H9 (cell line): Measurements from ENCODE around the gene DGCR8. TPM values are rescaled to one million over a fixed set of nuclear protein-coding genes. Genes with fewer than 3 reads are reported as not detected.

Experiments
- DNase-seq: peaks from one replicate; pipeline ENCODE4 v3.0.0-alpha.2; 2017
- H2AFZ ChIP-seq: one replicate; pipeline ENCODE4 v1.6.1; 2013; ENCODE audit warnings: mild to moderate bottlenecking, low read length, control low read depth, moderate library complexity
- H2AK5ac ChIP-seq: 2 replicates; pipeline ENCODE4 v1.6.1; 2013; ENCODE audit warnings: low read length, control low read depth, mixed read lengths; ENCODE audit not compliant: insufficient read length
- H2BK120ac ChIP-seq: one replicate; pipeline ENCODE4 v1.6.1; 2013; ENCODE audit warnings: low read depth, mild to moderate bottlenecking, low read length, control low read depth, inconsistent platforms; ENCODE audit not compliant: poor library complexity, severe bottlenecking
- H2BK12ac ChIP-seq: 2 replicates; pipeline ENCODE4 v1.6.1; 2013; ENCODE audit warnings: low read length, control low read depth, mixed read lengths, low read depth; ENCODE audit not compliant: insufficient read length
- H2BK15ac ChIP-seq: 2 replicates; pipeline ENCODE4 v1.6.1; 2013; ENCODE audit warnings: low read depth, low read length, control low read depth
- H2BK20ac ChIP-seq: one replicate; pipeline ENCODE4 v1.6.1; 2013; ENCODE audit warnings: low read depth, mild to moderate bottlenecking, low read length, control low read depth, inconsistent platforms; ENCODE audit not compliant: poor library complexity, severe bottlenecking
- H2BK5ac ChIP-seq: 2 replicates; pipeline ENCODE4 v1.6.1; 2013; ENCODE audit warnings: low read length, control low read depth, mixed read lengths; ENCODE audit not compliant: insufficient read length
- H3K14ac ChIP-seq: 2 replicates; pipeline ENCODE4 v1.6.1; 2013; ENCODE audit warnings: low read length, control low read depth; ENCODE audit not compliant: insufficient read depth
- H3K18ac ChIP-seq: 2 replicates; pipeline ENCODE4 v1.6.1; 2013; ENCODE audit warnings: low read depth, mild to moderate bottlenecking, mixed read lengths, low read length, control low read depth; ENCODE audit not compliant: insufficient read length
- H3K23ac ChIP-seq: 2 replicates; pipeline ENCODE4 v1.6.1; 2013; ENCODE audit warnings: low read length, control low read depth, mixed read lengths, low read depth; ENCODE audit not compliant: insufficient read length
- H3K23me2 ChIP-seq: 2 replicates; pipeline ENCODE4 v1.6.1; 2013; ENCODE audit warnings: low read depth, mild to moderate bottlenecking, mixed read lengths, low read length, control low read depth; ENCODE audit not compliant: insufficient read length, poor library complexity, severe bottlenecking
- H3K27ac ChIP-seq: 2 replicates; pipeline ENCODE4 v1.5.1; 2013; ENCODE audit warnings: low read length, control low read depth, mixed read lengths, low read depth; ENCODE audit not compliant: insufficient read length
- H3K27me3 ChIP-seq: 2 replicates; pipeline ENCODE4 v1.6.1; 2013; ENCODE audit warnings: low read length, control low read depth, inconsistent platforms; ENCODE audit not compliant: insufficient read depth
- H3K4ac ChIP-seq: 2 replicates; pipeline ENCODE4 v1.6.1; 2013; ENCODE audit warnings: low read depth, mild to moderate bottlenecking, control low read depth, inconsistent platforms, low read length, moderate library complexity
- H3K4me1 ChIP-seq: 2 replicates; pipeline ENCODE4 v1.6.1; 2013; ENCODE audit warnings: low read length, control low read depth, inconsistent platforms; ENCODE audit not compliant: insufficient read depth
- H3K4me2 ChIP-seq: 2 replicates; pipeline ENCODE4 v1.6.1; 2013; ENCODE audit warnings: low read length, control low read depth, mixed read lengths; ENCODE audit not compliant: insufficient read length, insufficient read depth
- H3K56ac ChIP-seq: 2 replicates; pipeline ENCODE4 v1.6.1; 2013; ENCODE audit warnings: low read depth, mild to moderate bottlenecking, mixed read lengths, low read length, control low read depth; ENCODE audit not compliant: insufficient read length
- H3K79me1 ChIP-seq: 2 replicates; pipeline ENCODE4 v1.6.1; 2013; ENCODE audit warnings: low read depth, mild to moderate bottlenecking, moderate library complexity, low read length, control low read depth, inconsistent platforms; ENCODE audit not compliant: insufficient read depth, poor library complexity, severe bottlenecking
- H3K79me2 ChIP-seq: 2 replicates; pipeline ENCODE4 v1.6.1; 2013; ENCODE audit warnings: low read length, control low read depth, inconsistent platforms; ENCODE audit not compliant: insufficient read depth
- H3K9ac ChIP-seq: 2 replicates; pipeline ENCODE4 v1.6.1; 2013; ENCODE audit warnings: low read length, control low read depth, mixed read lengths; ENCODE audit not compliant: insufficient read length; ENCODE audit errors: extremely low read depth
- H3K9me3 ChIP-seq: one replicate; pipeline ENCODE4 v1.6.1; 2013; ENCODE audit warnings: low read depth, low read length, inconsistent platforms; ENCODE audit not compliant: control insufficient read depth
- H3T11ph ChIP-seq: one replicate; pipeline ENCODE4 v1.6.1; 2013; ENCODE audit warnings: mild to moderate bottlenecking, low read length, control low read depth, inconsistent platforms
- H4K20me1 ChIP-seq: one replicate; pipeline ENCODE4 v1.6.1; 2013; ENCODE audit not compliant: control insufficient read depth, insufficient read length, insufficient read depth
- H4K5ac ChIP-seq: 2 replicates; pipeline ENCODE4 v1.6.1; 2013; ENCODE audit warnings: low read depth, mild to moderate bottlenecking, mixed read lengths, low read length, control low read depth; ENCODE audit not compliant: insufficient read length
- H4K8ac ChIP-seq: replicated peaks from 2 replicates; pipeline ENCODE4 v1.6.1; 2013; ENCODE audit warnings: low read length, control low read depth, mixed read lengths, low read depth; ENCODE audit not compliant: insufficient read length
- H4K91ac ChIP-seq: 2 replicates; pipeline ENCODE4 v1.6.1; 2013; ENCODE audit warnings: low read depth, mild to moderate bottlenecking, moderate library complexity, mixed read lengths, low read length, control low read depth; ENCODE audit not compliant: insufficient read length
- H3K27ac Mint-ChIP-seq, 3 experiments: 2 replicates in 2 of 3; 3 replicates in 1 of 3; pipeline ENCODE4 v1.8.0; 2020 to 2021; ENCODE audit warnings: mixed read lengths in 3 of 3, mild to moderate bottlenecking in 1 of 3, moderate library complexity in 1 of 3
- H3K27me3 Mint-ChIP-seq: 2 replicates; pipeline ENCODE4 v1.8.0; 2021; ENCODE audit warnings: low read depth, mild to moderate bottlenecking, moderate library complexity, mixed read lengths
- H3K36me3 Mint-ChIP-seq, 3 experiments: 2 replicates in 2 of 3; 3 replicates in 1 of 3; pipeline ENCODE4 v1.8.0; 2020 to 2021; ENCODE audit warnings: low read depth in 3 of 3, mixed read lengths in 3 of 3; ENCODE audit not compliant: insufficient read depth in 1 of 3
- H3K4me1 Mint-ChIP-seq, 2 experiments: 2 replicates each; pipeline ENCODE4 v1.8.0; 2020; ENCODE audit warnings: mixed read lengths in 2 of 2
- H3K4me3 Mint-ChIP-seq, 2 experiments: 2 replicates in 1 of 2; 3 replicates in 1 of 2; pipeline ENCODE4 v1.8.0; 2020 to 2021; ENCODE audit warnings: mild to moderate bottlenecking in 2 of 2, mixed read lengths in 2 of 2, moderate library complexity in 1 of 2
- H3K9me3 Mint-ChIP-seq, 2 experiments: 2 replicates in 1 of 2; 3 replicates in 1 of 2; pipeline ENCODE4 v1.8.0; 2020; ENCODE audit warnings: mild to moderate bottlenecking in 2 of 2, mixed read lengths in 2 of 2, moderate library complexity in 1 of 2
- CTCF ChIP-seq: fragments of 200-600 bp; sonication (generic); conservative IDR thresholded peaks from 3 replicates; pipeline ENCODE4 v1.8.0; 2021; ENCODE audit warnings: antibody characterized with exemption, mild to moderate bottlenecking
- WGBS: extraction: QIAGEN DNeasy Blood & Tissue Kit; methylation state at CpG from one replicate; pipeline ENCODE4 v1.1.7; 2013; ENCODE audit warnings: missing lambda C conversion rate, low lambda C conversion rate, mixed read lengths; ENCODE audit not compliant: insufficient read length; ENCODE audit errors: extremely low coverage; 5-methylcytosine and 5-hydroxymethylcytosine counted together
- total RNA-seq: library from RNA; stranded (reverse); gene quantifications from 2 replicates; pipeline ENCODE4 v1.2.1, GENCODE V29; 2021

Gene DGCR8
- total RNA-seq, 1 experiment from 2014 or later, result 74.5 TPM

GRCh38 chr22:20155330-20156041 is 75.4 kb downstream of the DGCR8 start:
- Histone ChIP-seq H2BK5ac (no peak overlapping the region), H4K5ac (no peak overlapping the region), H4K91ac (no peak overlapping the region), H3K4me1 (no peaks in the 10 kb centered on the region), H4K20me1 (no peaks in the 10 kb centered on the region), H3K9me3 (no peaks in the 10 kb centered on the region), H3K9ac (no peak overlapping the region), H3T11ph (no peak overlapping the region), H3K23ac (no peak overlapping the region), H3K56ac (no peak overlapping the region), H2AK5ac (no peak overlapping the region), H3K79me1 (no peaks in the 10 kb centered on the region), H2BK120ac (no peak overlapping the region), H3K27me3 (no peaks in the 10 kb centered on the region), H3K14ac (no peak overlapping the region; the same call in 1 of the 2 replicates), H2AFZ (no peak overlapping the region), H3K79me2 (no peaks in the 10 kb centered on the region), H3K18ac (no peak overlapping the region), H4K8ac (no peak overlapping the region), H3K27ac (no peak overlapping the region), H2BK20ac (no peak overlapping the region), H3K4me2 (no peak overlapping the region), H3K23me2 (peaks cover 5% of the 10 kb centered on the region), H2BK15ac (no peak overlapping the region), H3K4ac (no peak overlapping the region), H2BK12ac (no peak overlapping the region)
- WGBS, result no CpG with 5 or more reads among the region's 30 CpGs
- no peak overlapping the region for H3K4me3 Mint-ChIP-seq
- no peak for DNase-seq
- TF ChIP-seq CTCF, result no peak
- no peaks in the 10 kb centered on the region for H3K36me3 Mint-ChIP-seq
- H3K27me3 Mint-ChIP-seq, result no peaks in the 10 kb centered on the region
- H3K27ac Mint-ChIP-seq, result no peak overlapping the region
- no peaks in the 10 kb centered on the region; a peak in 1 of 5 replicates for H3K9me3 Mint-ChIP-seq
- peaks cover 6 to 14% of the 10 kb centered on the region in 2 experiments for H3K4me1 Mint-ChIP-seq
